ENCODE data around the gene ADAMTS17. TPM values are rescaled to one million over a fixed set of nuclear protein-coding genes. Genes with fewer than 3 reads are reported as not detected.

The ADAMTS17 gene
- total RNA-seq, 1 experiment from 2014 or later, result 4.1 TPM

DNA sequence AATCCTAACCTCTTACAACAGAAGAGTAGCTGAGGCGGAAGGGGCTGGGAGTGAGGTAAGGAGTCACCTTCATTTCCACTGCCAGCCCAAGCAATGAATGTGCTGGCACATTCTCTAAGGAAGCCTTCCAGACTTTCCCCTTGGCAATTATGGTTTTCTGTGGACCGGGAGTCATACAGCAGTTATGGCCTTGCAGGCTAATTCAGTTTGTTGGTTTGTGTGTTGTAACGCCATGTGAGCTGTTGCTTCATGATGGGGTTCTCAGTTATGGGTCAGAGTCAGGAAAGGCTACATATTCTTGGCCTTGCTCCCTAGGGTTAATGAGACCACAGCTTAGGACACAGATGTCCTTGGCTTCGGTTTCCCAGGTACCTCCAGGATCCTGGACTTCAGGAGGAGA, 137.0 kb downstream of the ADAMTS17 start:
- H3K36me3 ChIP-seq, result no peaks in the 10 kb centered on the region
- no peaks in the 10 kb centered on the region for H3K27me3 ChIP-seq
- H3K4me1 ChIP-seq, result peaks cover 11% of the 10 kb centered on the region; the same call in 1 of the 2 replicates
- no peak overlapping the region for H3K27ac ChIP-seq
- no peak for DNase-seq
- H3K9me3 ChIP-seq (replicated peaks), result no peaks in the 10 kb centered on the region
- no peak overlapping the region for H3K4me3 ChIP-seq

DNA sequence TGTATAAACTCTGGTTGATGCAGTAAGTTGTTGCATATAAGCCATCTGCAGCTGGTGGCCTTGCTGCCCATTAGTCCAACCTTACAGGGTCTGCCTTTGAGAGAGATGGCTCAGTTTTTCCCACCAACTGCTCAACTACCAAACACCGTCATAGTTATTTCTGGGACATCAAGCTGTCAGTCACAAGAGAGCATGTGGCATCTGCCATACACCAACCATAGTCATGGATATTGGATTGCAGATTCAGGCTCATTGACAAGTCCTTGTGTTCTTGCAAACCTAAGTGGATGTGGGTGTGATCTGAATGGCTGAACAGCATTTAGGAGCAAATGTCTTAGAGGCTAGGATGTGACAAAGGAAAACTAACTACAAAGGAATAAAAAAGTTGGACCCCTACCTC, 137.6 kb downstream of the ADAMTS17 start:
- peaks cover 11% of the 10 kb centered on the region; the same call in 1 of the 2 replicates for H3K4me1 ChIP-seq
- no peak overlapping the region for H3K4me3 ChIP-seq
- no peak overlapping the region for H3K27ac ChIP-seq
- no peaks in the 10 kb centered on the region for H3K9me3 ChIP-seq (replicated peaks)
- no peak for DNase-seq
- no peaks in the 10 kb centered on the region for H3K36me3 ChIP-seq
- H3K27me3 ChIP-seq, result no peaks in the 10 kb centered on the region

GRCh38 chr15:100202309-100202960, 139.3 kb downstream of the ADAMTS17 start:
- Histone ChIP-seq H3K36me3 (no peaks in the 10 kb centered on the region), H3K27me3 (no peaks in the 10 kb centered on the region), H3K4me3 (no peak overlapping the region), H3K9me3 (replicated peaks) (no peaks in the 10 kb centered on the region), H3K27ac (no peak overlapping the region), H3K4me1 (peaks cover 10% of the 10 kb centered on the region; the same call in 1 of the 2 replicates)
- no peak for DNase-seq

DNA sequence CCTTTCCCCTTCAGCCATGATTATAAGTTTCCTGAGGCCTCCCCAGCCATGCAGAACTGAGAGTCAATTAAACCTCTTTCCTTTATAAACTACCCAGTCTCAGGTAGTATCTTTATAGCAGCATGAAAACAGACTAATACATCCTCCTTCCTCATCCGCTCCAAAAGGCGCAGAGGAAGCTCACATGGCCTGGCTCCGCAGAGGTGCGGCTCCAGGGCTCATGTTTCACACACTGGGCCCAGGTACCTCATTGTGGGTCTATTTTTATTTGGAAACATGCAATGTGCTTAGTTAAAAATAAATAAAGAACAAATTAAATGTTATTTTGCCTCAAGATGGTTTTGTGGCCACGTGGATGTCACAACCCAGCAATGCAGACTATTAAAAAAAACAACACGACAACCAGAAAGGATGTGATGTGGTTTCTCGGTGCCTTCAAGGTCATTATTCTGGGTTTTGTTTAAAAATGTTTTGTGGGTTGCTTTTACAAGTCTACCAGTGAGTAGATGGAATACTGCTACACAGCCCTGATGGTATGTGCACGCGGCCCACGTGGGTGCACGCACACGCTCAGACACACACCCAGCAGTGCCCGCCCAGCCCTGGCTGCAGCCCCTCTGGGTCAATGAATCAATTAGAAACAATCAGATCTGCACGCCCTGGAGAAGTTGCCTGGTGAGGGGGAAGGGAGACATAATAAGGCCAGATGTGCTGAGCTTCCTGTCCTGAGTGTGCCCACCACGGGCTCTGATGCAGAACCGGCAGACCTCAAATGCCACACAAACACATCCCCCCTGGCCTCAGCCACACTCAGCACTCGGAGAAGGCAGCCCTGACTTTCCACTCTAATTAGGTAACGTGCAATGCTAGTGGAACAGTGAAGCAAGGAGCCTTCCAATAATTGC, 140.1 kb downstream of the ADAMTS17 start:
- no peak for DNase-seq
- Histone ChIP-seq H3K9me3 (replicated peaks) (no peaks in the 10 kb centered on the region), H3K4me1 (peaks cover 1% of the 10 kb centered on the region; the same call in 1 of the 2 replicates), H3K27me3 (no peaks in the 10 kb centered on the region), H3K36me3 (no peaks in the 10 kb centered on the region), H3K4me3 (no peak overlapping the region), H3K27ac (no peak overlapping the region)

- no peaks in the 10 kb centered on the region for H3K4me1 ChIP-seq
- DNase-seq, result no peak
- H3K27ac ChIP-seq, result no peak overlapping the region
- H3K9me3 ChIP-seq (replicated peaks), result no peaks in the 10 kb centered on the region
- H3K4me3 ChIP-seq, result no peak overlapping the region
- H3K36me3 ChIP-seq, result no peaks in the 10 kb centered on the region
- H3K27me3 ChIP-seq, result no peaks in the 10 kb centered on the region
Measured at GRCh38 chr15:100200287-100200880, 141.4 kb downstream of the ADAMTS17 start.

GRCh38 chr15:100199711-100200286, 142.0 kb downstream of the ADAMTS17 start:
- no peaks in the 10 kb centered on the region for H3K4me1 ChIP-seq
- no peaks in the 10 kb centered on the region for H3K27me3 ChIP-seq
- no peaks in the 10 kb centered on the region for H3K9me3 ChIP-seq (replicated peaks)
- H3K36me3 ChIP-seq, result no peaks in the 10 kb centered on the region
- DNase-seq, result no peak
- H3K4me3 ChIP-seq, result no peak overlapping the region
- H3K27ac ChIP-seq, result no peak overlapping the region

- Histone ChIP-seq H3K27me3 (no peaks in the 10 kb centered on the region), H3K9me3 (replicated peaks) (no peaks in the 10 kb centered on the region), H3K4me3 (no peak overlapping the region), H3K36me3 (no peaks in the 10 kb centered on the region), H3K4me1 (no peaks in the 10 kb centered on the region), H3K27ac (no peak overlapping the region)
- no peak for DNase-seq
Measured at GRCh38 chr15:100198442-100198841, 143.3 kb downstream of the ADAMTS17 start.

DNA sequence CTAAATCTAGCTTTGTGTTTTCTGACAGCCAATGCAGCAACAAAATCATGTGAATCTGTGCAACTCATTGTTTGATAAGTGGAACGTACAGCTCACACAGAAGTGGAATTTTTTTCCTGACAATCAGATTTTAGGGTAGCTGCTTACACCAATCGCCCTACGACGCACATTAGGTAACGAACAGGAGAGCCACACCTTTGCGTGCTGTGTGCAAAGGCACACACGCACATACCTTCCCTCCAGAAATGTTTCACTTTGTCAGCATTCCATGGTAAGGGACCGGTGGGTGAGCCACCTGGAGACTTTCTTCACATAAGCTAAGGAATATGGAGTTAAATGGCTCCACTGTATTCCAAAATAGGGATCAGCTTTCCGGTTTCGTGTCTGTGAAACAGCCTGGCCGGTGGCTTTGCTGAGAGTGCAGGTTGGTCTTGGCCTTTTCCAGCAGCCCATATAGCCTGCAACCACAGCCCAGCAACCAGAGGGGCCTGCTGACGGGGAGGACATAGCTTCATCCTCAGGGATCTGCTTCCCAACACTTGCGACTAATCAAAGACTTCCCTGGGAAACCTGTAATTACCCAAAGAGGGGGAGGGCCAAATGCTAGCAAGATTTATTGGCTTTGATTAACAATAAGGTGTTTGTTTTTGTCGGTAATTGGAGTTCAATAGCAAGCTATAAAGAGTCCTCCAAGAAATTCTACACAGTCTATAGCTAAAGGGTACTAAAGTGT, 145.3 kb downstream of the ADAMTS17 start:
- DNase-seq, result no peak
- H3K9me3 ChIP-seq (replicated peaks), result no peaks in the 10 kb centered on the region

GRCh38 chr15:100194996-100195395, 146.8 kb downstream of the ADAMTS17 start:
- H3K36me3 ChIP-seq, result no peaks in the 10 kb centered on the region
- no peak for DNase-seq
- no peaks in the 10 kb centered on the region for H3K9me3 ChIP-seq (replicated peaks)
- H3K4me3 ChIP-seq, result no peak overlapping the region
- H3K27me3 ChIP-seq, result no peaks in the 10 kb centered on the region
- no peak overlapping the region for H3K27ac ChIP-seq
- H3K4me1 ChIP-seq, result no peaks in the 10 kb centered on the region

More for the DNA sequence above, 145.3 kb downstream of the ADAMTS17 start:
- H3K4me3 ChIP-seq, result no peak overlapping the region
- H3K27ac ChIP-seq, result no peak overlapping the region
- H3K36me3 ChIP-seq, result no peaks in the 10 kb centered on the region
- H3K4me1 ChIP-seq, result no peaks in the 10 kb centered on the region
- no peaks in the 10 kb centered on the region for H3K27me3 ChIP-seq

- Histone ChIP-seq H3K27ac (no peak overlapping the region), H3K36me3 (no peaks in the 10 kb centered on the region), H3K4me1 (no peaks in the 10 kb centered on the region), H3K27me3 (no peaks in the 10 kb centered on the region), H3K4me3 (no peak overlapping the region), H3K9me3 (replicated peaks) (no peaks in the 10 kb centered on the region)
- no peak for DNase-seq
Measured at GRCh38 chr15:100193277-100193860, 148.4 kb downstream of the ADAMTS17 start.

GRCh38 chr15:100192097-100193080, 149.4 kb downstream of the ADAMTS17 start:
- Histone ChIP-seq H3K9me3 (replicated peaks) (no peaks in the 10 kb centered on the region), H3K27me3 (no peaks in the 10 kb centered on the region), H3K4me1 (no peaks in the 10 kb centered on the region), H3K36me3 (no peaks in the 10 kb centered on the region), H3K4me3 (no peak overlapping the region), H3K27ac (no peak overlapping the region)
- peak in 1 of 2 experiments; percentile 54 for DNase-seq

GRCh38 chr15:100191161-100191560, 150.6 kb downstream of the ADAMTS17 start:
- H3K27ac ChIP-seq, result no peak overlapping the region
- DNase-seq, result peak in 1 of 2 experiments; percentile 24
- no peaks in the 10 kb centered on the region for H3K36me3 ChIP-seq
- no peaks in the 10 kb centered on the region for H3K4me1 ChIP-seq
- no peaks in the 10 kb centered on the region for H3K9me3 ChIP-seq (replicated peaks)
- no peak overlapping the region for H3K4me3 ChIP-seq
- no peaks in the 10 kb centered on the region for H3K27me3 ChIP-seq

GRCh38 chr15:100190675-100191074, 151.1 kb downstream of the ADAMTS17 start:
- Histone ChIP-seq H3K4me1 (no peaks in the 10 kb centered on the region), H3K4me3 (no peak overlapping the region), H3K36me3 (no peaks in the 10 kb centered on the region), H3K9me3 (replicated peaks) (no peaks in the 10 kb centered on the region), H3K27ac (no peak overlapping the region), H3K27me3 (no peaks in the 10 kb centered on the region)
- DNase-seq, result no peak
